ENCODE measurements around the gene GNA15.

Gene GNA15

DNA sequence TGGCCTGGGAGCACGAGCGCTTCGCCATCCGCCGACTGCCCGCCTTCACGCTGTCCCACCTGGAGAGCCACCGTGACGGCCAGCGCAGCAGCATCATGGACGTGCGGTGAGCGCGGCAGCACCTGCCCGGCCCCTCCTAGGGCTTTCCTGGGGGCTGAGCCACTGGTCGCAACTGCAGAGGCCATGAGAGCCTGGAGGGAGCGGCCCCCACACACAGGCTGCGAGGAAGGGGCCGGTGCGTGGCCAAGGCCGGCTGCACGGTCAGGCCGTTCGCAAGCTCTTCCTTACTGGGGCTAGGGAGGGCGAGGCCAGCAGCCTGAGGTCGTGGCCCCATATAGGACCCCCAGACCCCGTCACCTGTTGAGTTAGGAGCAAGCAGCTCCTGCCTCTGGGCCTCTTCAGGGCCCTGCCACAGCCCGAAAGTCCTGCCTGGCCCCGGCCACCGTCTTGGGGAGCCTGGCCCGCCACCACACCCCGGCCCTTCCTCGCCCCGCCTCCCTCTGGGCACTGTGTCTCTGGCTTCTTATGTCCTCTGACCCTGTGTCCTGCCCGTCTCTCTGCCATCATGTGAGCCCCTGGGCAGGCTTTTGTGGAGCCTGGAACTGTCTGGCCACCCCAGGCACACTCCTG lies 68.9 kb downstream of the GNA15 start:
- H3K4me3 ChIP-seq (ENCODE audit: low read depth, low read length) = no peak overlapping the region
- TF ChIP-seq, protein P1, sequence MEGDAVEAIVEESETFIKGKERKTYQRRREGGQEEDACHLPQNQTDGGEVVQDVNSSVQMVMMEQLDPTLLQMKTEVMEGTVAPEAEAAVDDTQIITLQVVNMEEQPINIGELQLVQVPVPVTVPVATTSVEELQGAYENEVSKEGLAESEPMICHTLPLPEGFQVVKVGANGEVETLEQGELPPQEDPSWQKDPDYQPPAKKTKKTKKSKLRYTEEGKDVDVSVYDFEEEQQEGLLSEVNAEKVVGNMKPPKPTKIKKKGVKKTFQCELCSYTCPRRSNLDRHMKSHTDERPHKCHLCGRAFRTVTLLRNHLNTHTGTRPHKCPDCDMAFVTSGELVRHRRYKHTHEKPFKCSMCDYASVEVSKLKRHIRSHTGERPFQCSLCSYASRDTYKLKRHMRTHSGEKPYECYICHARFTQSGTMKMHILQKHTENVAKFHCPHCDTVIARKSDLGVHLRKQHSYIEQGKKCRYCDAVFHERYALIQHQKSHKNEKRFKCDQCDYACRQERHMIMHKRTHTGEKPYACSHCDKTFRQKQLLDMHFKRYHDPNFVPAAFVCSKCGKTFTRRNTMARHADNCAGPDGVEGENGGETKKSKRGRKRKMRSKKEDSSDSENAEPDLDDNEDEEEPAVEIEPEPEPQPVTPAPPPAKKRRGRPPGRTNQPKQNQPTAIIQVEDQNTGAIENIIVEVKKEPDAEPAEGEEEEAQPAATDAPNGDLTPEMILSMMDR (IDR thresholded peaks at IDR 0.05; ENCODE audit: low read depth, low read length) = no peak
- in situ Hi-C loops (cut with HindIII; ENCODE audit: low sequenced_read_pairs) = no loop called here
- DNase-seq (ENCODE audit: low read depth, low spot score) = no peak

DNA sequence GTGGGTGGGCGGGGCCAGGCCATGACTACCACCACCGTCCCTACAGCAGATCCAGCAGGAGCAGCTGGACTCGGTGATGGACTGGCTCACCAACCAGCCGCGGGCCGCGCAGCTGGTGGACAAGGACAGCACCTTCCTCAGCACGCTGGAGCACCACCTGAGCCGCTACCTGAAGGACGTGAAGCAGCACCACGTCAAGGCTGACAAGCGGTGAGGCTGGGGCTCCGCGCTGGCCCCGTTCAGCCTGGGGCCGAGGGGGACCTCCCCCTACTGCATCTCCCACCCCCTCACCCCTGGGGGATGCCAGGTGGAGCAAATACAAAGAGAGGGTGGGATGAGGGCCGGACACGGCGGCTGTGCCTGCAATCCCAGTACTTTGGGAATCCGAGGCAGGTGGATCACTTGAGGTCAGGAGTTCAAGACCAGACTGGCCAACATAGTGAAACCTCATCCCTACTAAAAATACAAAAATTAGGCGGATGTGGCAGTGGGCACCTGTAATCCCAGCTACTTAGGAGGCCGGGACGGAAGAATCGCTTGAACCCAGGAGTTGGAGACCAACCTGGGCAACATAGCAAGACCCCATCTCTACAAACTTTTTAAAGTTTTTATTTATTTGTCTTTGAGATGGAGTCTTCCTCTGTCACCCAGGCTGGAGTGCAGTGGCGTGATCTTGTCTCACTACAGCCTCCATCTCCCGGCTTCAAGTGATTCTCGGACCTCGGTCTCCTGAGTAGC lies 70.6 kb downstream of the GNA15 start:
- H3K4me3 ChIP-seq (ENCODE audit: low read depth, low read length) = no peak overlapping the region
- no peak for DNase-seq (ENCODE audit: low read depth, low spot score)
- TF ChIP-seq, protein P1 (IDR thresholded peaks at IDR 0.05; ENCODE audit: low read depth, low read length) = no peak
- in situ Hi-C loops (cut with HindIII; ENCODE audit: low sequenced_read_pairs) = no loop called here

DNA sequence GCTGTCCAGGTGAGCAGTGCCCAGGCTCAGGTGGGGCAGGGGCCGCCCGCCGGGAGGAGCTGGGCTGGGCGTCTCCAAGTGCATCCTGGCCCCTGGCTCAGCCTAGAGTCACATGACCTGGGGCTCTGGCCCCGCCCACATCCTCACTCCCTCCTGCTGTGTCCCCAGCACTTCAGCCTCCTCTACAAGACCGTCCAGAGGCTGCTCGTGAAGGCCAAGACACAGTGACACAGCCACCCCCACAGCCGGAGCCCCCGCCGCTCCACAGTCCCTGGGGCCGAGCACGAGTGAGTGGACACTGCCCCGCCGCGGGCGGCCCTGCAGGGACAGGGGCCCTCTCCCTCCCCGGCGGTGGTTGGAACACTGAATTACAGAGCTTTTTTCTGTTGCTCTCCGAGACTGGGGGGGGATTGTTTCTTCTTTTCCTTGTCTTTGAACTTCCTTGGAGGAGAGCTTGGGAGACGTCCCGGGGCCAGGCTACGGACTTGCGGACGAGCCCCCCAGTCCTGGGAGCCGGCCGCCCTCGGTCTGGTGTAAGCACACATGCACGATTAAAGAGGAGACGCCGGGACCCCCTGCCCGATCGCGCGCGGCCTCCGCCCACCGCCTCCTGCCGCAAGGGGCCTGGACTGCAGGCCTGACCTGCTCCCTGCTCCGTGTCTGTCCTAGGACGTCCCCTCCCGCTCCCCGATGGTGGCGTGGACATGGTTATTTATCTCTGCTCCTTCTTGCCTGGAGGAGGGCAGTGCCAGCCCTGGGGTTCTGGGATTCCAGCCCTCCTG lies 71.8 kb downstream of the GNA15 start:
- TF ChIP-seq, protein P1 (IDR thresholded peaks at IDR 0.05; ENCODE audit: low read depth, low read length) = no peak
- H3K4me3 ChIP-seq (ENCODE audit: low read depth, low read length) = no peak overlapping the region
- in situ Hi-C loops (cut with HindIII; ENCODE audit: low sequenced_read_pairs) = no loop called here
- DNase-seq (ENCODE audit: low read depth, low spot score) = peak; percentile 4

DNA sequence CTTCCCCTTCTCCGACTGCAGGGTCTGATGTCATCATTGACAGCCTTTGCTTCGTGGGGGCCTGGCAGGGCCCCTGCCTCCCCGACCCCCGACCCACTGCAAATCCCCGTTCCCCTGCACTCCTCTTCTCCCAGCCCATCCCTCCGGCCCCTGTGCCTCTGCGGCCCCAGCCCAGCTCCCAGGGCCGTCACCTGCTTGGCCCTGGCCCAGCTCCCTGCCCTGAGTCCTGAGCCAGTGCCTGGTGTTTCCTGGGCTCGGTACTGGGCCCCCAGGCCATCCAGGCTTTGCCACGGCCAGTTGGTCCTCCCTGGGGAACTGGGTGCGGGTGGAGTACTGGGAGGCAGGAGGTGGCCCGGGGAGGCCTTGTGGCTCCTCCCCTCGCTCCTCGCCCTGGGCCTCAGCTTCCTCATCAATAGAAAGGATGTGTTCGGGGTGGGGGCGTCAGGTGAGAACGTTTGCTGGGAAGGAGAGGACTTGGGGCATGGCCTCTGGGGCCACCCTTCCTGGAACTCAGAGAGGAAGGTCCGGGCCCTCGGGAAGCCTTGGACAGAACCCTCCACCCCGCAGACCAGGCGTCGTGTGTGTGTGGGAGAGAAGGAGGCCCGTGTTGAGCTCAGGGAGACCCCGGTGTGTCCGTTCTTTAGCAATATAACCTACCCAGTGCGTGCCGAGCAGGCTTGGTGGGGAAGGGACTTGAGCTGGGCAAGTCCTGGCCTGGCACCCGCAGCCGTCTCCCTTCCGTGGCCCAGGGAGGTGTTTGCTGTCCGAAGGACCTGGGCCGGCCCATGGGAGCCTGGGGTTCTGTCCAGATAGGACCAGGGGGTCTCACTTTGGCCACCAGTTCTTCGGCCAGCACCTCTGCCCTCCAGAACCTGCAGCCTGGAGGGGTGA lies 72.7 kb downstream of the GNA15 start:
- in situ Hi-C loops (cut with HindIII; ENCODE audit: low sequenced_read_pairs) = no loop called here
- H3K4me3 ChIP-seq (ENCODE audit: low read depth, low read length) = no peak overlapping the region
- TF ChIP-seq, protein P1 (IDR thresholded peaks at IDR 0.05; ENCODE audit: low read depth, low read length) = no peak

DNA sequence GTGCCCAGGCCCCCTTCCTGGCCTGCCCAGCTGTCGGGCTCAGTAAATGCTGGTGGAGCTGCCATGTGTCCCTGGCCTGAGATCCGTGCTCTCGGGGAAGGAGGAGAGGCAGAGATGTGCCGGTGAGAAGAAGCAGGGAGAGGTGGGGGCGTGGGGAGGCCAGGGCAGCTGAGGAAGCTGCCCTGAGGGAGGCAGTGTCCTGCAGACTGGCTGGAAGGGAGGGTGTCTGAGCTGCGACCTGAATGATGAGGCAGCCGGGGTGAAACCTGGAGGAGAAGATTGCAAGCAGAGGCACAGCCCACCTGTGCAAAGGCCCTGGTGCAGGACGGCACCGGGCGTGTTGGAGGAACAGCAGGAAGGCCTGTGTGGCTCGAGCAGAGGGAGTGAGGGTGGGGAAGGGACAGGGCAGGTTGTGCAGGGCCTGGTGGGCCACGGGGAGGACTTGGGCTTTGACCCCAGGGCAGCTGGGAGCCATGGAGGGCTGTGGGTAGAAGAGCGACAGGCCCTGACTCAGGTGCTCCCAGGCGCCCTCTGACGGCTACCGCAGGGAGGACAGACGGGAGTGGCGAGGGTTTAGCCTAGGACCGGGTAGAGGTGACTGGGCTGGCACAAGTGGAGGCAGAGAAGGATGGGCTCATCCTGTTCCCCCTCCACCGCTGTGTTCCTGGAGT lies 74.6 kb downstream of the GNA15 start:
- H3K4me3 ChIP-seq (ENCODE audit: low read depth, low read length) = no peak overlapping the region
- DNase-seq (ENCODE audit: low read depth, low spot score) = peak; percentile 15
- in situ Hi-C loops (cut with HindIII; ENCODE audit: low sequenced_read_pairs) = no loop called here
- TF ChIP-seq, protein P1 (IDR thresholded peaks at IDR 0.05; ENCODE audit: low read depth, low read length) = peak; percentile 84

More for the DNA sequence above, 72.7 kb downstream of the GNA15 start:
- DNase-seq (ENCODE audit: low read depth, low spot score) = no peak
